Measurements from ENCODE around the gene LRRC52.

The LRRC52 gene

DNA sequence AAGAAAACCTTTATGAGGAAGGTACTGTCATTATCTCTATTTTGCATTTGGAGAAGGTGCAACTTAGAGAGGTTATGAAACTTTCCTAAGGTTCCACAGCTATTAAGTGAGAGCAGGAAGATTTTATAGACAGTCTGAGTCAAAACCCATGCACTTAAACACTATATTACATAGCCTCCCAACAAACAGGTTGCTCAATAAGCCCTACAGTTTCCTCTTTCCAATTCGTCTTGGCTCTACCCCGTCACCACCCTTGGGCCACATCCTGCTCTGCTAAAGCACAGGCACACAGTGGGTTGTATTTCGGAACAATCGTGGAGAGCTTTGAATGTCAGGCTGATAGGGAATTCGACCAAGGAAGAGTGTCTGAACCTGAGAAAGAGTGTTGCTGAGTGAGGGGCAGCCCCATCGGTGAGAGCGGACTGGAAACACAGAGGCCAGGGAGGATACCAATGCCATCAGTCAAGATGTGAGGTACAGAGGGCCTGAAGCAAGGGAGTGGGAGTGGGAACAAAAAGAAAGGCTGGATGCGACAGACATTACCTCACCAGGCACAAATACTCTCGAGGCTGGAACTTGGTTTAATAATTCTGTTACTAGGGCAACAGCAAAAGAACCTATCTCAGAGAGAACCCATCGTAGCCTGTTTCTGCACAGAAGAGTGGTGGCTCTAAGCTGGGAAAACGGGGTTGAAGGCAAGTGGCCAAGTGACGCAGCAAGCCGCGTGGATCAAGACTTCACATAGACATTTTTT is 6.3 kb upstream of the LRRC52 start:
- no peak for DNase-seq (ENCODE audit: low read depth in 2 of 2)

GRCh38 chr1:165539306-165539705 is 4.5 kb upstream of the LRRC52 start:
- DNase-seq (ENCODE audit: low read depth in 2 of 2): no peak

DNA sequence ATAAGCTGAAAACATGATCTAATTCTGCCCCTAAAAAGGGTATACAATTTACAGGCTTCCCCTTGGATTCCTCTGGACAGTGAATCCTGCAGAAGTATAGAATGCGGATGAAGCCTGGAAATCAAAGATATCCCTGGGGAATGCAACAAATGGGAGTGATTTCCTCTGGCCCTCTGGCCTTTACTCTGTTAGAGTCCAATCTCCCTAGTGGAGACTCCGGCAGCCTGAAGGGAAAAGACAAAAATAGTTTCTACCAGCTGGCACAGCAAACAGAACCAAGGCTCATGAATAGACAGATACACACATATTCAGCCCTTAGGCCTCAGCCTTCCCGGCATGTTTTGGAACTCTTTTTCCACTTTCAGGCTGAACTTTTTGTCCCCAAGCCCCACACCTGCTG is 3.9 kb upstream of the LRRC52 start:
- DNase-seq (ENCODE audit: low read depth in 2 of 2): no peak

- DNase-seq (ENCODE audit: low read depth in 2 of 2): no peak
These were observed 1.7 kb upstream of the LRRC52 start for GRCh38 chr1:165542015-165542631.

DNA sequence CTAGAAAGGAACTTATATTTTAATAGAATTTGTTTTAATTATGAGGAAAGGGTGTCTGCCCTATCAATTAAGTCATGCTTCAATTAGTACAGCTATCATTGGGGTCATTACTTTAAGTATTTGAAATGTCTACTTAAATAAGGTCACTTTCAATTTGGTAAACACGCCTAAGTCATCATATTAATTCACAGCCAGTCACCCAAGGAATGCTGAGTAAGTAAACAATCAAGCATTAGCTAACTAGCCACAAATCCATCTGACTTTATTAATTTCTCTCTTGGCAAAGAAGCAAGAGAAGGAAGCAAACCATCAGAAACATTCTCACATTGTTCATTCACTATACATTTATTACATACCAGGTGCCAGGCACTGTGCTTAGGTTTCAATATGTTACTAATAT is 1.2 kb upstream of the LRRC52 start:
- no peak for DNase-seq (ENCODE audit: low read depth in 2 of 2)

DNA sequence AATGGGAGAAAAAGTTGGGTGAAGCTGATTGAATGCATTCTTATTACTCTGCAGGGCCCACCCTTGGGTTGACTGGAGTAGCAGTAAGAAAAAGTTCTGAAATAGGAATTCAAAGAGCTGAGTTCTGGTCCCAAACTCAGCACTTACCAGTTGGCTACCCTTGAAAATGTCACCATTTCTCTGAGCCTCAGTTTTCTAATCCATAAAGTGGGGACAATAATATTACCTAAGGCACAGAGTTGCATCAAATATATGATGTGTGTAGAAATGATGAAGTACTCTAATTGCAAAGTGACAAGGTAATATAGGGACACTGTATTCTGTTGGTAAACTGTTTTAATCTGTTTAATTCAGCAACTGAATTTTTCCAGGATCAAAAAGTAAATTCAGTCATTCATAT is 1.2 kb downstream of the LRRC52 start:
- DNase-seq (ENCODE audit: low read depth in 2 of 2): no peak

DNA sequence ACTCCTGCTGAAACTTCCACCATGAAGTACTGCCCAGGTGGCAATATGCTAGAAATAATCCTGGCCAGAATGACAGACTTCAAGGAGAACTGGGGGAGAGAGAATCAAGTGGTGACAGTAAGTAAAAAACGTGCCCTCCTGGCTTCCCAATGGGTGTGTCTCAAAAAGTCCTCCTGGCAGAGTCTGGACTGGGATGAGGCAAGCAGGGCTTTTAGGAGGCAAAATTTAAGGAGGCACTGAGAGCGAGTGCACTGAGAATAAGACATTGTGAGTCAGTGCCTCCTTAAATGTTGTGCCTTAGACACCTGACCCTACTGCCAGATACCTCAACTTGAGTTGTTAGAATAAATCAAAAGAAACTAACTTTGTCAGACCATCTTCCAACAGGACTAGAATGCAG is 2.2 kb downstream of the LRRC52 start:
- DNase-seq (ENCODE audit: low read depth in 2 of 2): no peak

GRCh38 chr1:165549973-165550372 is 6.2 kb downstream of the LRRC52 start:
- DNase-seq (ENCODE audit: low read depth in 2 of 2): no peak

DNA sequence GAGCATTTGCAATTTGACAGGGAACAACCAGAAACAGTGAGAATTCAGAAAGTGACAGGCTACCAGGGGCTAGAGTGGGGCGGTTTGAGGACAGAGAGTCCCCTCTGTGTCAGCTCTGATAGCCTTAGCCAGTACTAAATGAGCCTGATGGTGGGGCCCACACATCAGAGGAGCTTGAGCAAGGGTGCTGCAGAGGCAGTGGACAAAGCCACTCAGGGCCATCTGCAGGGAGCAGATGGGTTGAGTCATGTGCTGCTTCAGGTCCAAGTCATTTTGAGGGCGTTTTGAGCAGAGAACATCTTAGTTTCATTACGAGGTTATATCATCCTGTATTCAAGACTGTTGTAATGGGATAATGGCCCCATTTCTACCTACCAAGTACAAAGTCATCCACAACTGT is 7.7 kb downstream of the LRRC52 start:
- DNase-seq (ENCODE audit: low read depth in 2 of 2): no peak

DNA sequence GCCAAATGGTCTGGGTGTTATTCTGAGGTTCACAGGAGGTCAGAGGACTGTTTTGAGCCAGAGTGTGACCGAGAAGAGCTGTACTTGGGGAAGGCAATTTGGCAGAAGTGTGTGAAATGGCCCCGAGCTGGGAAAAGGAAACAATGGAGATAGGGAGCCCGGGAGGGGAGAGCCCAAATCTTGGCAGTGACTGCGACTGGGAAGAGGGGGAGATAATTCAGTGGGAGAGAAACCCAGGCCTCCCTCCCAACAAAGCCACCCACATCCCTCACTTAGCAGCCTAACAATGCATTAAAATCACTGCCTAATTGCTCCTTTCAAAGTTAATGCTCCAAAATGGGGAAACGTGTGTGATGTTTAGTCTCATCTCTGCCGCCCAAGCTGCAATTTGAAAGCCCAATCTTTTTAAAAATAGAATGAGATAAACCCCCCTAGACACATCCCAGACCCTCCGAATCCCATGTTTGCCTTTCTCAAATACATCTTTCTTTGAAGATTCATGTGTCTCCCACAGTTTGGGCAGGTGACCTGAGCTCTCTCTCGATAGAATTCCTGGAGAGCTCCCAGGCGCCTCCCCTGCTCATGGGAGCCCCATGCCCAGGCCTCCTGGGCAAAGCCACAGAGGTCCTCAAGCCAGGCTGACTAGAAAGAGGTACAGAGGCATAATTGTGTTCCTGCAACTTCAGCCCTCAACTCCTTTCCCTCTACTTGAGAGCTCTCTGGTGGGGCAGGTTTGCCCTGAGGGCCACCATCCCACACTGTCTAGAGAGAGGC is 17.3 kb downstream of the LRRC52 start:
- DNase-seq (ENCODE audit: low read depth in 2 of 2): no peak

DNA sequence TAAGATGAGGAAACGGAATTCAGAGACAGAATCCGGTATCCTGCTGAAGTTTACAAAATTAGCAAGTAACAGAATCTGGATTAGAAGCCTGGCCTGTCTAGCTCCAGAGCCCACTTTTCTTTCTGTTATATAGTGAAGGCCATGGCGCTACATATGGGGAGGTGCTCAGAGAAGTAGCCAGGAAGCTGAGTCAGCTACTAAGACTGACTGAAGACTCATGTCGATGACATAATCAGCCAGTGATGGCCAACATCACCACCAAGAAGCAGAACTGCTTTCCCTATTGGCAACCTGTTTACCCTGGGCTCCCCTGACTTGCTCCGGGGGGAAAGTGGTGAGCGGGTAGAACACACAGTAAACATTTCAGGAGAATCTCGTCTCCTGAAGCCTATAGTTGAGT is 18.8 kb downstream of the LRRC52 start:
- DNase-seq (ENCODE audit: low read depth in 2 of 2): no peak

DNA sequence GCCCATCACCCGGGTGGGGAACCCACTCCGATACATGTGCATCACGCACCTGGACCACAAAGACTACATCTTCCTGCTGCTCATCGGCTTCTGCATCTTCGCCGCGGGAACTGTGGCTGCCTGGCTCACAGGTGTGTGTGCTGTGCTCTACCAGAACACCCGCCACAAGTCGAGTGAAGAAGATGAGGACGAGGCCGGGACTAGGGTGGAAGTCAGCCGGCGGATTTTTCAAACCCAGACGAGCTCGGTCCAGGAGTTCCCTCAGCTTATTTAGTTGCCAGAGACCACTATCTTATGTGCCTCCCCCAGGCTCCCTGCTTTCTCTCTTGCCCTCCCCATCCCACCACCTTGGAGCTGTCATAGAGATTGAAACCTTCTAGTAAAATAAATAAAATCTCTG is 19.8 kb downstream of the LRRC52 start:
- DNase-seq (ENCODE audit: low read depth in 2 of 2): no peak

DNA sequence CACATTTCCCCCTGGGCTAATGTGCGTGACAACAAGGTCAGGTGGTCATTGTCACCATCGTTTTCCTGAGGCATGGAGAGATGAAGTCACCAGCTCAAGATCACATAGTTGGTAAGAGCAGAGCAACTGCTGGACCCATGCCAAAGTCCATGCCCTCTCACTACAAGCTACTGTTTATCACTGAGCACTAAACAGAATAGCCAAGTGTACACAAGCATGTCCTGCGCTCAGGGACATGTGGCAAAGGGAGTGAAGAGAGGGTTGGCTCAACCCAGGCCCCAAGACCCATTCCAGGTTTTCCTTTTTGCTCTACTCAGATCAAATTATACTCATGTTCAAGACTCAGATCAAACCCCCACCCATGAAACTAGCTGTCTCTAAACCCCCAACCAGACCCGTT is 20.8 kb downstream of the LRRC52 start:
- DNase-seq (ENCODE audit: low read depth in 2 of 2): no peak

GRCh38 chr1:165565751-165566490 is 22.1 kb downstream of the LRRC52 start:
- no peak for DNase-seq (ENCODE audit: low read depth in 2 of 2)

GRCh38 chr1:165570078-165570477 is 26.3 kb downstream of the LRRC52 start:
- no peak for DNase-seq (ENCODE audit: low read depth in 2 of 2)

DNA sequence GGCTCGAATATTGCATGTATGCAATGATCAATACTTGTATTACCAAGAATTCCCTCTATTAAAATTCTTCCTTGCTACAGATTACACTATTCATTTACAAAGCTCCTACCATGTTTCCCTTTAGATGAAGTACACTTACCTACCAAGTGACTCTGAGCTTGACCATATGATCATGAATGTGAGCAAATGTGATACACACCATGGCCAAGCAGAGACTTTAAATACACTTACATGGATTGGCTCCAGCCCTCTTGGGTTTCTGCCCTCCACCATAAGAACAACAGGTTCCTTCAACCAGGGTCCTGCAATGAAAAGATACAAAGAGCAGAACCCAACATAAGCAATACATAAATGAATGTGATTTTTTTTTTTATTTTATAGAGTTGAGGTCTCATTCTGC is 30.0 kb downstream of the LRRC52 start:
- DNase-seq (ENCODE audit: low read depth in 2 of 2): no peak

DNA sequence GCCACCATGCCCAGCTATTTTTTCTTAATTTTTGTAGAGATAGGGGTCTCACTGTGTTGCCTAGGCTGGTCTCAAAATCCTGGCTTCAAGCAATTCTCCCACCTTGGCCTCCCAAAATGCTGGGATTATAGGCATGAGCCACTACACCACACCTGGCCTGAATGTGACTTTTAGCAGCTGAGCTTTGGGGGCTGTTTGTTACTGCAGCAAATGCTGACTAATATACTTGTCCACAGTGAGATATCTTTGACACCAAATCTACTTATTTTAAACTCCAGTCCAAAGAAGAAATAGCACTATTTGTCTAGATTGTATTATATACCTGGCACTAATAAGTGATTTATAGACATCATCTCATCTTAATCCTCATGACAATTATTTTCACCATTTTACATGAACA is 30.5 kb downstream of the LRRC52 start:
- no peak for DNase-seq (ENCODE audit: low read depth in 2 of 2)

DNA sequence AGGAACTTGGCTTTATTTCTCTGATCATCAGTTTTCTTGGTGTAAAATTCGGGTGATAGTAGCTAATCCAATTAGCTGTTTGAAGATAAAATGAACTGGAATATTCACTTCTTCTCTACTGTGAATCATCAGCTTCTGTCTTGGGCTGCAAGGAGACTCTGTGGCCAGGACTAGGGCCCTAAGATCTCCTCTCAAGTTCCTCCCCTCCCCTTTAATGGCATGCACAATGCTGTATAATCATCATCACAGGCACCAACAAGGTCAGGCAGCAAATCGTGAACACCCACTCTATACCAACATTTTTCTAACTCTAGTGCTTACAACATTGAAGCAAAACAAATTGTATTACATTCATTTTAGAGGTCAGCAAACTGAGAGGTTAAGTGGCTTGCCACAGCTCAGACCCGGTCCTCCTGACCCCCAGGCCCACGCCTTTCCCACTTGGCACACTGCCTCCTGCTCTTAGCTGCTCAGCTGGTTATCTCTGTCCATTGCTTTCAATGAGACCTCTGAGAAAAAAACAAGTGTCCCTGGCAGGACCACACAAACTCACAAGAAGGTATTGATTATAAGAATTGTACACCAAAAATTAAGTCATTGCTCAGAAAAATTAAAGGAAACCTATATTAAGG is 31.8 kb downstream of the LRRC52 start:
- no peak for DNase-seq (ENCODE audit: low read depth in 2 of 2)

- no peak for DNase-seq (ENCODE audit: low read depth in 2 of 2)
These were observed 32.7 kb downstream of the LRRC52 start for GRCh38 chr1:165576536-165576935.

DNA sequence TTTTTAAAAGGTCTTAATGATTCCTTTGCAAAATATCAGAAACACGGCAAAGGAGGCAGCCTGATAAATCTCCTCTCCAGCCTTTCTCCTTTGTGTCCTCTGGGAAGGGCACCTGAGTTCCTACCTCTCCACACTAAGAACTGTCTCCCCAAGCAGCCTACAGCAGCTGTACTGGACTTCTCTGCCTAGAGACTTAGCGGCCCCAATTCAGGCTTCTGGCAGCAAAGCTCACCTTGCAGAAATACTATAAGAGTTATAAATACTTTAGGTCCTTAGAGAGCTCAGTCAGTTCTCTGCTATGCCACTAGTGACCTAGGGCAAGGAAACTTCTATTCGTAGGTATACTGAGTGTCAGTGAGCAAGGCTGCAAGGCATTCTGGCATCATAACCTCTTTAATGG is 33.9 kb downstream of the LRRC52 start:
- no peak for DNase-seq (ENCODE audit: low read depth in 2 of 2)

- no peak for DNase-seq (ENCODE audit: low read depth in 2 of 2)
These were observed 37.4 kb downstream of the LRRC52 start for GRCh38 chr1:165580931-165581871.

All from stimulated activated CD8-positive, alpha-beta memory T cell treated with anti-CD3 and anti-CD28 coated beads, Interleukin-15, amount 100 ng/mL, for 4 hours (primary cell).